OCI-LY3 (cell line): Measurements from ENCODE around the gene PRDX5.

Experiments used
- H2AFZ ChIP-seq: fragments of 200-600, 300-600 bp; shearing (Covaris generic); 2 replicates; pipeline ENCODE4 v1.6.0; 2014; ENCODE audit warnings: antibody characterized with exemption, low read depth, low read length
- H3K27ac ChIP-seq: fragments of 200-600, 300-600 bp; sonication (generic); 2 replicates; pipeline ENCODE4 v1.5.1; 2014; ENCODE audit warnings: mild to moderate bottlenecking, low read length, moderate library complexity, mixed read lengths
- H3K27me3 ChIP-seq: fragments of 200-600, 300-600 bp; sonication (generic); 2 replicates; pipeline ENCODE4 v1.6.1; 2014; ENCODE audit warnings: low read depth, low read length, mixed read lengths
- H3K36me3 ChIP-seq: fragments of 200-600, 300-600 bp; sonication (generic); replicated peaks from 2 replicates; pipeline ENCODE3; 2014; ENCODE audit warnings: low read depth, low read length, mixed read lengths
- H3K4me1 ChIP-seq: fragments of 300-600, 200-600 bp; sonication (generic); 2 replicates; pipeline ENCODE4 v1.6.1; 2014; ENCODE audit warnings: low read length, mixed read lengths
- H3K4me2 ChIP-seq: fragments of 200-600, 300-600 bp; sonication (generic); 2 replicates; pipeline ENCODE4 v1.6.1; 2014; ENCODE audit warnings: low read length, mixed read lengths
- H3K4me3 ChIP-seq: fragments of 300-600, 200-600 bp; sonication (generic); 2 replicates; pipeline ENCODE4 v1.5.1; 2014; ENCODE audit warnings: antibody characterized with exemption, mild to moderate bottlenecking, low read length, moderate library complexity
- H3K79me2 ChIP-seq: fragments of 300-600, 200-600 bp; shearing (Covaris generic); 2 replicates; pipeline ENCODE4 v1.6.1; 2014; ENCODE audit warnings: mild to moderate bottlenecking, low read length, mixed read lengths
- H3K9ac ChIP-seq: fragments of 300-600, 200-600 bp; shearing (Covaris generic); 2 replicates; pipeline ENCODE4 v1.6.0; 2014; ENCODE audit warnings: mild to moderate bottlenecking, low read length, moderate library complexity
- H3K9me3 ChIP-seq: fragments of 200-600, 300-600 bp; shearing (Covaris generic); 2 replicates; pipeline ENCODE4 v1.6.1; 2014; ENCODE audit warnings: low read length, mixed read lengths; ENCODE audit not compliant: insufficient read depth
- H4K20me1 ChIP-seq: fragments of 200-600, 300-600 bp; sonication (generic); 2 replicates; pipeline ENCODE4 v1.6.1; 2016; ENCODE audit warnings: low read length, mixed read lengths; ENCODE audit not compliant: insufficient read depth
- EZH2phosphoT487 ChIP-seq: fragments of 200-600 bp; shearing (Covaris generic); IDR thresholded peaks from 2 replicates; pipeline ENCODE4 v1.6.1; 2018; ENCODE audit warnings: antibody characterized with exemption, mixed run types, low read depth
- TF ChIP-seq, protein P1 (sequence below): fragments of 200-600, 300-600 bp; sonication (generic); IDR thresholded peaks from 2 replicates; pipeline ENCODE4 v1.5.1; 2014; ENCODE audit warnings: antibody characterized with exemption, low read length, low read depth

PRDX5 gene

DNA sequence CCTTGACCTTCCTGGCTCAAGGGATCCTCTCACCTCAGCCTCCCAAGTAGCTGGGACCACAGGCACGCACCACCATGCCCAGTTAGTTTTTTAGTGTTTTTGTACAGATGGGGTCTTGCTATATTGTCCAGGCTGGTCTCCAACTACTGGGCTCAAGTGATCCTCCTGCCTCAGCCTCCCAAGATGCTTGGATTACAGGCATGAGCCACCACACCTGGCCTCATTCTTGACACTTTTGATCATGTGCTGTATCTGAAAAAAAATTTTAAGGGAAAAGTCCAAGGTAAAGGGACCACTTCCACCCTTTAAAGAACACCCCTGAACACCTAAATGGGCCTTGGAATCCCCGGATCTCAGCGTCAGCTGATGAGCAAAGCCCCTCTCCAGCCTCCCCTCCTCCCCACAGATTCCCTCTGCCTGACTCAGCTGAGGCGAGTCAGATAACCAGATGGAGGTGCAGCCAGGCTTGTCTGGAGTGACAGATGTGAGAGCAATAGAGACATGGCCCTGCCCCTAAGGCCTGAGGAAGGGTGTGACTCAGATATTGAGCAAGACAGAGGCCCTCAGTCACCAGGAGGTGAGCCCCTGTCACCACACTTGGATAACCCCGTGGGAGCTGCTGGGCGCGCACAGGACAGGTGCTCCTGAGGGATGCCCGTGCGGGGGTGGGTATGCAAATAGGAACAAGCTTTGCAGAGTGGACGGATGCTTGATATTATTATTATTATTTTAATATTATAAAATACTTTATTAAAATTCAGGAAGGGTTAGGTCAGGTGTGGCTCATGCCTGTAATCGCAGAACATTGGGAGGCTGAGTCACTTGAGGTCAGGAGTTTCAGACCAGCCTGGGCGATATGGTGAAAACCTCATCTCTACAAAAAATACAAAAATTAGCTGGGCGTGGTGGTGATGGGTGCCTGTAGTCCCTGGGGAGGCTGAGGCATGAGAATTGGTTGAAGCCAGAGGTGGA lies 17.1 kb downstream of the PRDX5 start:
- 0 out of 2 replicates have a peak, but pooled peaks cover 3% of the 10 kb centered on the region for H4K20me1 ChIP-seq
- 0 out of 2 replicates have a peak, but pooled peaks cover 2% of the 10 kb centered on the region for H3K9me3 ChIP-seq
- peak overlapping the region; percentile 50 for H3K4me2 ChIP-seq
- no peaks in the 10 kb centered on the region for H3K27me3 ChIP-seq
- TF ChIP-seq EZH2phosphoT487 = no peak
- TF ChIP-seq, protein P1, sequence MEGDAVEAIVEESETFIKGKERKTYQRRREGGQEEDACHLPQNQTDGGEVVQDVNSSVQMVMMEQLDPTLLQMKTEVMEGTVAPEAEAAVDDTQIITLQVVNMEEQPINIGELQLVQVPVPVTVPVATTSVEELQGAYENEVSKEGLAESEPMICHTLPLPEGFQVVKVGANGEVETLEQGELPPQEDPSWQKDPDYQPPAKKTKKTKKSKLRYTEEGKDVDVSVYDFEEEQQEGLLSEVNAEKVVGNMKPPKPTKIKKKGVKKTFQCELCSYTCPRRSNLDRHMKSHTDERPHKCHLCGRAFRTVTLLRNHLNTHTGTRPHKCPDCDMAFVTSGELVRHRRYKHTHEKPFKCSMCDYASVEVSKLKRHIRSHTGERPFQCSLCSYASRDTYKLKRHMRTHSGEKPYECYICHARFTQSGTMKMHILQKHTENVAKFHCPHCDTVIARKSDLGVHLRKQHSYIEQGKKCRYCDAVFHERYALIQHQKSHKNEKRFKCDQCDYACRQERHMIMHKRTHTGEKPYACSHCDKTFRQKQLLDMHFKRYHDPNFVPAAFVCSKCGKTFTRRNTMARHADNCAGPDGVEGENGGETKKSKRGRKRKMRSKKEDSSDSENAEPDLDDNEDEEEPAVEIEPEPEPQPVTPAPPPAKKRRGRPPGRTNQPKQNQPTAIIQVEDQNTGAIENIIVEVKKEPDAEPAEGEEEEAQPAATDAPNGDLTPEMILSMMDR = no peak
- peaks cover 29% of the 10 kb centered on the region for H3K36me3 ChIP-seq
- H2AFZ ChIP-seq = no peak overlapping the region
- no peak overlapping the region for H3K9ac ChIP-seq
- H3K4me1 ChIP-seq = peaks cover 51% of the 10 kb centered on the region
- H3K27ac ChIP-seq = peak overlapping the region; percentile 75
- peaks cover 16% of the 10 kb centered on the region for H3K79me2 ChIP-seq
- peak overlapping the region; percentile 7 for H3K4me3 ChIP-seq

DNA sequence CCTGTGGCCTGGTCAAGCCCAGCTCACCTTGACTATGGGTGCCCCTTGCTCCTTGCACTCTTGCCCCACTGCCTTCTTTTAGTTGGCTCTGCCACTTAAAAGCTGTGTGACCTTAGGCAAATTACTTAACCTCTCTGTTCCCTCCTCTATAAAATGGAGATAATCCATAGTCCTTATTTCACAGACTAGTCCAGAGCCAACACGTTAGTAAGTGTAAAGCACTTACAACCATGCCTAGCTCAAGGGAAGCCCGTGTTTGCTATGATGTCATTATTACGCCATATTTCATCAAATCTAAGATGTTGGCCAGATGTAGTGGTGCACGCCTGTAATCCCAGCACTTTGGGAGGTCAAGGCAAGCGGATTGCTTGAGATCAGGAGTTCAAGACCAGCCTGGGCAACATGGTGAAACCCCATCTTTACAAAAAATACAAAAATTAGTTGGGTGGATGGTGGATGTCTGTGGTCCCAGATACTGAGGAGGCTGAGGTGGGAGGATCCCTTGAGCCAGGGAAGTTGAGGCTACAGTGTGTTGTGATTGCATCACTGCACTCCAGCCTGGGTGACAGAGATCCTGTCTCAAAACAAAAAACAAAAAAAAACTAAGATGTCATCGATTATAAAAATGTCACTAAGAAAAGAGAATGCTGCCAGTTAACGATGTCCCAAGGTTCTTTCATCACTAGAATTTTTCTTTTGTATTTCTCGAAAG lies 19.8 kb downstream of the PRDX5 start:
- peaks cover 42% of the 10 kb centered on the region for H3K36me3 ChIP-seq
- H3K4me3 ChIP-seq = no peak overlapping the region
- 0 out of 2 replicates have a peak, but pooled peaks cover 2% of the 10 kb centered on the region for H3K9me3 ChIP-seq
- no peak overlapping the region for H3K9ac ChIP-seq
- no peak overlapping the region for H3K4me2 ChIP-seq
- TF ChIP-seq, protein P1 = no peak
- no peak for TF ChIP-seq EZH2phosphoT487
- no peaks in the 10 kb centered on the region for H3K27me3 ChIP-seq
- no peak overlapping the region for H2AFZ ChIP-seq
- peaks cover 54% of the 10 kb centered on the region for H3K4me1 ChIP-seq
- peaks cover 19% of the 10 kb centered on the region for H4K20me1 ChIP-seq
- H3K27ac ChIP-seq = no peak overlapping the region
- peaks cover 22% of the 10 kb centered on the region for H3K79me2 ChIP-seq

DNA sequence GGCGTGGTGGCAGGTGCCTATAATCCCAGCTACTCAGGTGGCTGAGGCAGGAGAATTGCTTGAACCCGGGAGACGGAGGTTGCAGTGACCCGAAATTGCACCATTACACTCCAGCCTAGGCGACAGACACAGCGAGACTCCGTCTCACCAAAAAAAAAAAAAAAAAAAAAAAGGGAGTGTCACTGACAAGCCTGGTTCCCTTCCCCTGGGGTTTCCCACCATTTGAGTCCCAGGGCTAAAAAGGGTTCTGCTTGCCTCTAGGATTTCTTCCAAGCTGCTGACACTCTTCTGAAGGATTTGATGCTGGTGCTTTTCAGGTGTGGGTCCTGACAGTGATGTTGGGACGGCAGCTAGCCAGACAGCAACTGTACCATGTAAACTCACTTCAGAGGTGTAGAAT lies 20.8 kb downstream of the PRDX5 start:
- Histone ChIP-seq H3K4me3 (peak overlapping the region; percentile 83), H3K27ac (peak overlapping the region; percentile 85)

More for the DNA sequence above, 20.8 kb downstream of the PRDX5 start:
- no peak overlapping the region for H2AFZ ChIP-seq
- H3K79me2 ChIP-seq = peaks cover 22% of the 10 kb centered on the region
- H3K9ac ChIP-seq = peak overlapping the region; percentile 97; the same call in 1 of the 2 replicates
- peaks cover 19% of the 10 kb centered on the region for H4K20me1 ChIP-seq
- peaks cover 54% of the 10 kb centered on the region for H3K4me1 ChIP-seq
- peaks cover 47% of the 10 kb centered on the region for H3K36me3 ChIP-seq
- H3K27me3 ChIP-seq = no peaks in the 10 kb centered on the region
- H3K9me3 ChIP-seq = 0 out of 2 replicates have a peak, but pooled peaks cover 1% of the 10 kb centered on the region
- TF ChIP-seq EZH2phosphoT487 = no peak
- TF ChIP-seq, protein P1 = no peak
- H3K4me2 ChIP-seq = peak overlapping the region; percentile 97
